Measurements from ENCODE around the gene ARGLU1. TPM values are rescaled to one million over a fixed set of nuclear protein-coding genes. Genes with fewer than 3 reads are reported as not detected.

The ARGLU1 gene
- polyA plus RNA-seq, 3 donors from 2014 or later = 27.0 to 56.7 (median 39.8) TPM

DNA sequence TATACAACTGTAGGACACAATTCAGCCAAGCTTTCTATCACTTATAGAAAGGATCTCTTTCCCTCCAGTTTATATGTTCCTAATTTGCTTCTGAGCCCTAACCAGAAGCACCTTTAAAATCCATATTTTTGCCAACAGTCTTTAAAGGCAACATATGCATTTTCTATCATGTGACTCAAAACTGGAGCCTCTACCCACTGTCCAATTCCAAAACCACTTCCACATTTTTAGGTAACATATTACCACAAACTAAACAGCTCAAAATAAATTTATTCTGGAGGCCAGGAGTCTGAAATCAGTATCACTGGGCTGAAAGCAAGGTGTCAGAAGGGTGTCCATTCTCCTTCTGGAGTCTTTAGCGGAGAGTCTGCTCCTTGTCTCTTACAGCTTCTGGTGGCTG is 16.6 kb downstream of the ARGLU1 start:
- Mint-ChIP-seq H3K36me3 (peaks cover 9 to 24% (median 21%) of the 10 kb centered on the region in 3 donors), H3K4me1 (peaks cover 53 to 96% of the 10 kb centered on the region in 2 donors), H3K27me3 (ENCODE audit: low read depth in 3 of 3) (peaks cover 1 to 5% (median 3%) of the 10 kb centered on the region in 3 donors), H3K9me3 (no peaks in the 10 kb centered on the region), H3K27ac (peak overlapping the region in 2 of 6 donors; percentile 6 to 33), H3K4me3 (no peak overlapping the region)
- DNase-seq = no peak

DNA sequence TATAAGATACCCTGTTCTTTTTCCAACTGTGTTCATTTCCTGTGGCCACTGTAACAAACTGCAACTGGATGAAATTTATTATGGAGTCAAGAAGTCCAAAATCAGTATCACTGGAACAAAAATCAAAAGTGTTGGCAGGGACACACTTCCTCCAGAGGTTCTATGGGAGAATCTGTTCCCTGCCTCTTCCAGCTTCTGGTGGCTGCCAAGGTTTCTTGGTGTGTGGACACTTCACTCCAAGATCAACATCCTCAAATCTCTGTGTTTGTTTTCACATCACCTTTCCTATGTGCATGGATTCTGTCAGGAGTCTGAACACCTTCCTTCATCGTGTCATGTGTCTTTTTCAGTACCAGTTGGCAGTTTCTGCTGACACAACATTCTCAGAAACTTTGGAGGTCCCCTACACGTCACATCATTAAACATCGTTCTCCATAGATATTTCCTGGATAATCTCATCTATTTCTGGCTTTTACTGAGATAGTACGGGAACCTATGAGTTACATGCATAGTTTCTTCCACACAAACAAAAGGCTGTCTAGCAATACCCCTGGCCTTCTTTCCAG is 17.3 kb downstream of the ARGLU1 start:
- H3K4me3 Mint-ChIP-seq = no peak overlapping the region
- peaks cover 50 to 89% of the 10 kb centered on the region in 2 donors for H3K4me1 Mint-ChIP-seq
- peaks cover 1 to 3% (median 3%) of the 10 kb centered on the region in 3 donors for H3K27me3 Mint-ChIP-seq (ENCODE audit: low read depth in 3 of 3)
- DNase-seq = no peak
- H3K27ac Mint-ChIP-seq = peak overlapping the region in 4 of 6 donors; percentile 1 to 53 (median 16)
- H3K36me3 Mint-ChIP-seq = peaks cover 4 to 18% (median 14%) of the 10 kb centered on the region in 3 donors
- H3K9me3 Mint-ChIP-seq = no peaks in the 10 kb centered on the region

GRCh38 chr13:106548064-106548696 is 19.8 kb downstream of the ARGLU1 start:
- H3K4me1 Mint-ChIP-seq = peaks cover 40 to 64% of the 10 kb centered on the region in 2 donors
- peak overlapping the region in 5 of 6 donors; percentile 0 to 74 (median 5) for H3K27ac Mint-ChIP-seq
- DNase-seq = no peak
- H3K4me3 Mint-ChIP-seq = peak overlapping the region in 4 of 5 donors; percentile 8 to 48 (median 36)
- H3K27me3 Mint-ChIP-seq (ENCODE audit: low read depth in 3 of 3) = peaks cover 0 to 2% (median 1%) of the 10 kb centered on the region in 3 donors
- H3K9me3 Mint-ChIP-seq = no peaks in the 10 kb centered on the region
- peaks cover 0 to 4% (median 0%) of the 10 kb centered on the region in 3 donors for H3K36me3 Mint-ChIP-seq

GRCh38 chr13:106541826-106542225 is 26.1 kb downstream of the ARGLU1 start:
- no peak for DNase-seq
- no peak overlapping the region for H3K4me3 Mint-ChIP-seq
- H3K36me3 Mint-ChIP-seq = peaks cover 0 to 13% (median 0%) of the 10 kb centered on the region in 3 donors
- H3K27ac Mint-ChIP-seq = no peak overlapping the region
- H3K27me3 Mint-ChIP-seq (ENCODE audit: low read depth in 3 of 3) = peaks cover 0 to 5% (median 2%) of the 10 kb centered on the region in 3 donors
- peaks cover 0 to 3% of the 10 kb centered on the region in 2 donors for H3K4me1 Mint-ChIP-seq
- no peaks in the 10 kb centered on the region for H3K9me3 Mint-ChIP-seq

- no peak for DNase-seq
- peaks cover 4 to 10% (median 5%) of the 10 kb centered on the region in 3 donors for H3K27me3 Mint-ChIP-seq (ENCODE audit: low read depth in 3 of 3)
- H3K9me3 Mint-ChIP-seq = no peaks in the 10 kb centered on the region
- H3K4me3 Mint-ChIP-seq = no peak overlapping the region
- peak overlapping the region in 1 of 6 donors; percentile 22 for H3K27ac Mint-ChIP-seq
- peaks cover 3 to 9% of the 10 kb centered on the region in 2 donors for H3K4me1 Mint-ChIP-seq
- H3K36me3 Mint-ChIP-seq = peaks cover 0 to 13% (median 0%) of the 10 kb centered on the region in 3 donors
Measured at GRCh38 chr13:106540613-106541012, 27.3 kb downstream of the ARGLU1 start.

- Mint-ChIP-seq H3K4me1 (peaks cover 17 to 24% of the 10 kb centered on the region in 2 donors), H3K27me3 (ENCODE audit: low read depth in 3 of 3) (peaks cover 15 to 24% (median 16%) of the 10 kb centered on the region in 3 donors), H3K4me3 (peak overlapping the region in 1 of 5 donors; percentile 18), H3K9me3 (no peaks in the 10 kb centered on the region), H3K27ac (no peak overlapping the region), H3K36me3 (peaks cover 0 to 13% (median 0%) of the 10 kb centered on the region in 3 donors)
- no peak for DNase-seq
Measured at GRCh38 chr13:106537521-106537920, 30.4 kb downstream of the ARGLU1 start.

- Mint-ChIP-seq H3K36me3 (peaks cover 0 to 8% (median 0%) of the 10 kb centered on the region in 3 donors), H3K27ac (peak overlapping the region; percentile 18 to 90 (median 66)), H3K27me3 (ENCODE audit: low read depth in 3 of 3) (peaks cover 15 to 28% (median 19%) of the 10 kb centered on the region in 3 donors), H3K4me1 (peaks cover 19 to 25% of the 10 kb centered on the region in 2 donors), H3K9me3 (no peaks in the 10 kb centered on the region), H3K4me3 (peak overlapping the region; percentile 95 to 98 (median 96))
- DNase-seq = peak; percentile 77 to 82 (median 81)
Measured at GRCh38 chr13:106536244-106537034, 31.5 kb downstream of the ARGLU1 start.

- Mint-ChIP-seq H3K36me3 (peaks cover 0 to 2% (median 0%) of the 10 kb centered on the region in 3 donors), H3K27me3 (ENCODE audit: low read depth in 3 of 3) (peaks cover 15 to 27% (median 19%) of the 10 kb centered on the region in 3 donors), H3K4me3 (peak within 1 kb of the TSS; percentile 95 to 98 (median 96)), H3K27ac (peak within 1 kb of the TSS; percentile 18 to 90 (median 66)), H3K4me1 (peaks cover 19 to 25% of the 10 kb centered on the region in 2 donors), H3K9me3 (no peaks in the 10 kb centered on the region)
- DNase-seq = peak; percentile 84 to 87 (median 87)
Measured at GRCh38 chr13:106535552-106536243, 32.2 kb downstream of the ARGLU1 start, which contains the start of gene EFNB2. Gene EFNB2 (minus strand): TSS chr13:106535662. CDS start chr13:106534964, 698 bp downstream.

DNA sequence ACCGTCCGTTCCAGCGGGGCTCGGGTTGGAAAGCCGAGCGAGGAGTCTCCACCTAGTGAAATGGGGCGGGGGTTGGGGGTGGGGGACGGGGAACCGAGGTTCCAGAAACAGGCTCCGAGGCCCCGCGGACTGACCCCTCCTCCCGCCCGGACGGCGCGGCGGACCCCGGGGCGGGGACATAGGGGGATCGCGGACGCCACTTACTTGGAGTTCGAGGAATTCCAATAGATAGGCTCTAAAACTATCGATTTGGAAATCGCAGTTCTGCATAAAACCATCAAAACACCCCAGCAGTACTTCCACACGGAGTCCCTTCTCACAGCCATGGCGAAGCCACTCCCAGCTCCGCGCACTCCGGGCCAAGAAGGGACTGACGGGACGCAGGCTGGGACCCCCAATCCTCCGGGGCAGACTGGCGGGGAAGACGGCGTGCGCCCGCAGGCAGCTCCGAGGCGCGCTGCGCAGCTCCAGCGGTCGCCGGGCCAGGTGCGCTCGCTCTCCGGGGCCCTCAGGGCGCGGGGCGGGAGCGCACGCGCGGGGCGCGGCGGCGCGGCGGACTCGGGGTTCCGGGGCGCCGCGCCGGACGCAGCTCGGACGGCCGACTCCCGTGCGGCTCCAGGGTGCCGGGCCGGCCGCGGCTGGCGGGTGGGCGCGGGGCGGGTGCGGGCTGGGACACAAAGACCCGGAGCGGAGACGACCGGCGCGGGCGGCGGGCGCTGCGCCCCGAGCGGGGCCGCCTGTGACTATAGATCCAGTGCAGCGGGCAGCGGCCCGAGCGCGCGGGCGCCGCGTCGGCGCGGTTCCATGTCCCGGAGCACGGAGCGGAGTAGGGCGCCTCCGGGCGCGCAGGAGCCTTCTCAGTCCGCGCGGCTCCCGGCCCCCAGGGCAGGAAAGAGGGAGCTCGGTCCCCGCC is 33.0 kb downstream of the ARGLU1 start:
- no peaks in the 10 kb centered on the region for H3K36me3 Mint-ChIP-seq
- H3K27ac Mint-ChIP-seq = peak overlapping the region in 1 of 6 donors; percentile 28

GRCh38 chr13:106533943-106534638 is 33.8 kb downstream of the ARGLU1 start:
- H3K9me3 Mint-ChIP-seq = no peaks in the 10 kb centered on the region
- peaks cover 19 to 25% of the 10 kb centered on the region in 2 donors for H3K4me1 Mint-ChIP-seq
- H3K36me3 Mint-ChIP-seq = no peaks in the 10 kb centered on the region
- peaks cover 21 to 31% (median 21%) of the 10 kb centered on the region in 3 donors for H3K27me3 Mint-ChIP-seq (ENCODE audit: low read depth in 3 of 3)
- no peak overlapping the region for H3K27ac Mint-ChIP-seq
- peak; percentile 18 to 22 (median 20) for DNase-seq
- H3K4me3 Mint-ChIP-seq = peak overlapping the region; percentile 70 to 82 (median 76)

More for the DNA sequence above, 33.0 kb downstream of the ARGLU1 start:
- DNase-seq = peak; percentile 9 to 26 (median 24)
- peak overlapping the region; percentile 79 to 89 (median 84) for H3K4me3 Mint-ChIP-seq
- peaks cover 15 to 29% (median 19%) of the 10 kb centered on the region in 3 donors for H3K27me3 Mint-ChIP-seq (ENCODE audit: low read depth in 3 of 3)
- H3K9me3 Mint-ChIP-seq = no peaks in the 10 kb centered on the region
- peaks cover 19 to 25% of the 10 kb centered on the region in 2 donors for H3K4me1 Mint-ChIP-seq

DNA sequence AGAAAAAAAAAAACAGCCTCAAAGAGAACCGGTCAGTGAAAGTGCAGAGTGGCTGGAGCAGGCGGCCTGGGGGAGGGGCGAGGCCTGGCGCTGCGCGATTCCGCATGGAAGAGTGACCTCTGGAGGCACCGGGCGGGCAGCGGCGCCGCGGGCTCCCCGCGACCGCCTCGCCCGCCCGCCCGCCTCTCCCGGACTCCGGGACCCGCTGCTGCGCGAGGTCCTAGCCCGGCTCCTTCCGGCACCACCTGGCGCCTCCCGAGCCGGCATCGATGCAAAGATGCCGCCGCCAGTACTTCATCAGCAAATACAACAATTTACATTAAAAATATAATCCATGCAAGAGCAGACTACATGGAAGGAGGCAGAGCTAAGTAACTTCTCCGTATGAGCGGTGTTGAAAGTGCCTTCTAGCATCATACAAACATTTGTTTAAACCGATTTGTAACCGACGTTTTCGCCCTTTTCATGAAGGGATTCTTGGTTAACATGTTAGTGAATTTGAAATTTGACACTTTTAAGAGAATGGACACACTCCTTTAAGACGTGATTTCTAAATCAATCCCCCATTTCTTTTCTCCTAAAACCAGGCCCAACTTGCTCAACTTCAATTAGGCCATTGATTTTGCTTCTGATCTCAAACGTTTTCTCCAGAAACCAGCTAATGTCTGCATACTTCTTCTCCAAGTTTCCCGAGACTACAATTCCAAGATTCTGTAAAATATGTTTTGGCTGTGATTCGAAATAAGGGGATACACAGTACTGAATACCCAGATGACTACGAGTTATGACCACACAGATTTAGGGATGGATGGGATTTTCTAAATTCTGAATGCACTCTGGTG is 34.6 kb downstream of the ARGLU1 start:
- peak in 2 of 3 donors; percentile 6 to 7 for DNase-seq
- Mint-ChIP-seq H3K4me1 (peaks cover 19 to 25% of the 10 kb centered on the region in 2 donors), H3K4me3 (peak overlapping the region; percentile 66 to 82 (median 72)), H3K27me3 (ENCODE audit: low read depth in 3 of 3) (peaks cover 21 to 32% (median 21%) of the 10 kb centered on the region in 3 donors), H3K36me3 (no peaks in the 10 kb centered on the region), H3K9me3 (no peaks in the 10 kb centered on the region), H3K27ac (no peak overlapping the region)

Measured in immature natural killer cell (primary cell).